MM.1S (cell line): ENCODE data around the gene FOXO3.
A peak's percentile ranks its signal among the peaks of the same experiment; 100 is the strongest.

Source experiments
- DNase-seq: peaks from one replicate; pipeline ENCODE4 v3.0.0-alpha.2; 2015
- H2AFZ ChIP-seq: fragments of 300-600 bp; sonication (generic); 2 replicates; pipeline ENCODE4 v1.6.0; 2016; ENCODE audit warnings: antibody characterized with exemption, low read length
- H3F3A ChIP-seq: fragments of 300-600 bp; sonication (generic); 2 replicates; pipeline ENCODE4 v1.6.1; 2016; ENCODE audit warnings: mild to moderate bottlenecking, antibody characterized with exemption, low read length, moderate library complexity, mixed read lengths; ENCODE audit not compliant: insufficient read depth
- H3K27ac ChIP-seq: fragments of 300-600 bp; sonication (generic); 2 replicates; pipeline ENCODE4 v1.5.1; 2016; ENCODE audit warnings: mild to moderate bottlenecking, low read length
- H3K27me3 ChIP-seq: fragments of 300-600 bp; sonication (generic); replicated peaks from 2 replicates; pipeline ENCODE4 v1.6.0; 2016; ENCODE audit warnings: low read length; ENCODE audit not compliant: insufficient read depth
- H3K36me3 ChIP-seq: fragments of 300-600 bp; sonication (generic); replicated peaks from 2 replicates; pipeline ENCODE4 v1.6.1; 2016; ENCODE audit warnings: mild to moderate bottlenecking, low read length, mixed read lengths; ENCODE audit not compliant: insufficient read depth
- H3K4me1 ChIP-seq: fragments of 300-600 bp; sonication (generic); 2 replicates; pipeline ENCODE4 v1.6.1; 2016; ENCODE audit warnings: low read length, mixed read lengths
- H3K4me2 ChIP-seq: fragments of 300-600 bp; sonication (generic); 2 replicates; pipeline ENCODE4 v1.6.0; 2016; ENCODE audit warnings: low read depth, low read length
- H3K4me3 ChIP-seq: fragments of 300-600 bp; sonication (generic); 2 replicates; pipeline ENCODE4 v1.5.1; 2016; ENCODE audit warnings: low read length, mixed read lengths
- H3K79me2 ChIP-seq: fragments of 300-600 bp; sonication (generic); 2 replicates; pipeline ENCODE4 v1.6.1; 2016; ENCODE audit warnings: mixed run types, low read length, mixed read lengths
- H3K9ac ChIP-seq: fragments of 300-600 bp; sonication (generic); 2 replicates; pipeline ENCODE4 v1.6.1; 2016; ENCODE audit warnings: low read length, mixed read lengths
- H3K9me2 ChIP-seq: fragments of 300-600 bp; sonication (generic); replicated peaks from 2 replicates; pipeline ENCODE4 v1.6.1; 2016; ENCODE audit warnings: mild to moderate bottlenecking, low read length, mixed read lengths; ENCODE audit not compliant: insufficient read depth
- H3K9me3 ChIP-seq: fragments of 300-600 bp; sonication (generic); replicated peaks from 2 replicates; pipeline ENCODE4 v1.6.1; 2016; ENCODE audit warnings: mild to moderate bottlenecking, low read length, mixed read lengths; ENCODE audit not compliant: insufficient read depth
- H4K20me1 ChIP-seq: fragments of 300-600 bp; sonication (generic); 2 replicates; pipeline ENCODE4 v1.6.1; 2016; ENCODE audit warnings: mild to moderate bottlenecking, low read length, moderate library complexity, mixed read lengths; ENCODE audit not compliant: insufficient read depth
- CTCF ChIP-seq: fragments of 300-600 bp; sonication (generic); IDR thresholded peaks from 2 replicates; pipeline ENCODE4 v1.5.1; 2016; ENCODE audit warnings: antibody characterized with exemption, low read length, mixed read lengths
- EZH2 ChIP-seq: fragments of 300-600 bp; sonication (generic); optimal IDR thresholded peaks from 2 replicates; pipeline ENCODE3; 2017; ENCODE audit warnings: low read depth, mild to moderate bottlenecking, antibody characterized with exemption, low read length, mixed read lengths
- EZH2phosphoT487 ChIP-seq: fragments of 300-600 bp; sonication (generic); IDR thresholded peaks from 2 replicates; pipeline ENCODE4 v1.6.1; 2018; ENCODE audit warnings: antibody characterized with exemption, low read length

The FOXO3 gene

GRCh38 chr6:108523697-108524096 lies 37.0 kb upstream of the FOXO3 start:
- no peak overlapping the region for H3K4me3 ChIP-seq
- H3K27ac ChIP-seq, result no peak overlapping the region
- no peaks in the 10 kb centered on the region for H3K27me3 ChIP-seq
- H2AFZ ChIP-seq, result no peak overlapping the region
- no peaks in the 10 kb centered on the region for H4K20me1 ChIP-seq
- H3K9me3 ChIP-seq, result no peaks in the 10 kb centered on the region
- TF ChIP-seq EZH2 (no peak), CTCF (no peak), EZH2phosphoT487 (no peak)
- DNase-seq, result no peak
- H3K9me2 ChIP-seq, result no peaks in the 10 kb centered on the region
- no peaks in the 10 kb centered on the region for H3F3A ChIP-seq
- no peaks in the 10 kb centered on the region for H3K79me2 ChIP-seq
- H3K36me3 ChIP-seq, result no peaks in the 10 kb centered on the region
- H3K4me1 ChIP-seq, result no peaks in the 10 kb centered on the region
- H3K4me2 ChIP-seq, result no peak overlapping the region
- no peak overlapping the region for H3K9ac ChIP-seq

GRCh38 chr6:108524528-108525248 lies 36.0 kb upstream of the FOXO3 start:
- no peak overlapping the region for H3K27ac ChIP-seq
- H3F3A ChIP-seq, result no peaks in the 10 kb centered on the region
- H3K4me3 ChIP-seq, result no peak overlapping the region
- H3K9me2 ChIP-seq, result no peaks in the 10 kb centered on the region
- no peaks in the 10 kb centered on the region for H3K9me3 ChIP-seq
- H3K36me3 ChIP-seq, result no peaks in the 10 kb centered on the region
- no peak overlapping the region for H3K9ac ChIP-seq
- DNase-seq, result no peak
- no peak overlapping the region for H3K4me2 ChIP-seq
- H2AFZ ChIP-seq, result no peak overlapping the region
- no peaks in the 10 kb centered on the region for H4K20me1 ChIP-seq
- no peaks in the 10 kb centered on the region for H3K79me2 ChIP-seq
- no peaks in the 10 kb centered on the region for H3K4me1 ChIP-seq
- no peaks in the 10 kb centered on the region for H3K27me3 ChIP-seq
- no peak for TF ChIP-seq EZH2phosphoT487
- TF ChIP-seq EZH2, result no peak
- no peak for TF ChIP-seq CTCF

- H3K9ac ChIP-seq, result no peak overlapping the region
- peak; percentile 41 for DNase-seq
Observed at GRCh38 chr6:108526739-108527174, 34.0 kb upstream of the FOXO3 start.

More at GRCh38 chr6:108526739-108527174, 34.0 kb upstream of the FOXO3 start:
- no peaks in the 10 kb centered on the region for H3K9me2 ChIP-seq
- no peaks in the 10 kb centered on the region for H3K36me3 ChIP-seq
- no peak overlapping the region for H3K4me3 ChIP-seq
- no peaks in the 10 kb centered on the region for H3K9me3 ChIP-seq
- TF ChIP-seq EZH2 (no peak), CTCF (peak; percentile 83)
- no peaks in the 10 kb centered on the region for H3F3A ChIP-seq
- H4K20me1 ChIP-seq, result no peaks in the 10 kb centered on the region
- H3K79me2 ChIP-seq, result no peaks in the 10 kb centered on the region
- H3K27me3 ChIP-seq, result no peaks in the 10 kb centered on the region
- no peak overlapping the region for H3K4me2 ChIP-seq
- no peak overlapping the region for H2AFZ ChIP-seq
- no peaks in the 10 kb centered on the region for H3K4me1 ChIP-seq
- no peak overlapping the region for H3K27ac ChIP-seq
